OCI-LY3 (cell line): Measurements from ENCODE around the gene IL4R.

Source experiments
- H2AFZ ChIP-seq: fragments of 200-600, 300-600 bp; shearing (Covaris generic); 2 replicates; pipeline ENCODE4 v1.6.0; 2014; ENCODE audit warnings: antibody characterized with exemption, low read depth, low read length
- H3K27ac ChIP-seq: fragments of 200-600, 300-600 bp; sonication (generic); 2 replicates; pipeline ENCODE4 v1.5.1; 2014; ENCODE audit warnings: mild to moderate bottlenecking, low read length, moderate library complexity, mixed read lengths
- H3K27me3 ChIP-seq: fragments of 200-600, 300-600 bp; sonication (generic); 2 replicates; pipeline ENCODE4 v1.6.1; 2014; ENCODE audit warnings: low read depth, low read length, mixed read lengths
- H3K36me3 ChIP-seq: fragments of 200-600, 300-600 bp; sonication (generic); replicated peaks from 2 replicates; pipeline ENCODE3; 2014; ENCODE audit warnings: low read depth, low read length, mixed read lengths
- H3K4me1 ChIP-seq: fragments of 300-600, 200-600 bp; sonication (generic); 2 replicates; pipeline ENCODE4 v1.6.1; 2014; ENCODE audit warnings: low read length, mixed read lengths
- H3K4me2 ChIP-seq: fragments of 200-600, 300-600 bp; sonication (generic); 2 replicates; pipeline ENCODE4 v1.6.1; 2014; ENCODE audit warnings: low read length, mixed read lengths
- H3K4me3 ChIP-seq: fragments of 300-600, 200-600 bp; sonication (generic); 2 replicates; pipeline ENCODE4 v1.5.1; 2014; ENCODE audit warnings: antibody characterized with exemption, mild to moderate bottlenecking, low read length, moderate library complexity
- H3K79me2 ChIP-seq: fragments of 300-600, 200-600 bp; shearing (Covaris generic); 2 replicates; pipeline ENCODE4 v1.6.1; 2014; ENCODE audit warnings: mild to moderate bottlenecking, low read length, mixed read lengths
- H3K9ac ChIP-seq: fragments of 300-600, 200-600 bp; shearing (Covaris generic); 2 replicates; pipeline ENCODE4 v1.6.0; 2014; ENCODE audit warnings: mild to moderate bottlenecking, low read length, moderate library complexity
- H3K9me3 ChIP-seq: fragments of 200-600, 300-600 bp; shearing (Covaris generic); 2 replicates; pipeline ENCODE4 v1.6.1; 2014; ENCODE audit warnings: low read length, mixed read lengths; ENCODE audit not compliant: insufficient read depth
- H4K20me1 ChIP-seq: fragments of 200-600, 300-600 bp; sonication (generic); 2 replicates; pipeline ENCODE4 v1.6.1; 2016; ENCODE audit warnings: low read length, mixed read lengths; ENCODE audit not compliant: insufficient read depth
- EZH2phosphoT487 ChIP-seq: fragments of 200-600 bp; shearing (Covaris generic); IDR thresholded peaks from 2 replicates; pipeline ENCODE4 v1.6.1; 2018; ENCODE audit warnings: antibody characterized with exemption, mixed run types, low read depth
- TF ChIP-seq, protein P1 (sequence below): fragments of 200-600, 300-600 bp; sonication (generic); IDR thresholded peaks from 2 replicates; pipeline ENCODE4 v1.5.1; 2014; ENCODE audit warnings: antibody characterized with exemption, low read length, low read depth

The IL4R gene

DNA sequence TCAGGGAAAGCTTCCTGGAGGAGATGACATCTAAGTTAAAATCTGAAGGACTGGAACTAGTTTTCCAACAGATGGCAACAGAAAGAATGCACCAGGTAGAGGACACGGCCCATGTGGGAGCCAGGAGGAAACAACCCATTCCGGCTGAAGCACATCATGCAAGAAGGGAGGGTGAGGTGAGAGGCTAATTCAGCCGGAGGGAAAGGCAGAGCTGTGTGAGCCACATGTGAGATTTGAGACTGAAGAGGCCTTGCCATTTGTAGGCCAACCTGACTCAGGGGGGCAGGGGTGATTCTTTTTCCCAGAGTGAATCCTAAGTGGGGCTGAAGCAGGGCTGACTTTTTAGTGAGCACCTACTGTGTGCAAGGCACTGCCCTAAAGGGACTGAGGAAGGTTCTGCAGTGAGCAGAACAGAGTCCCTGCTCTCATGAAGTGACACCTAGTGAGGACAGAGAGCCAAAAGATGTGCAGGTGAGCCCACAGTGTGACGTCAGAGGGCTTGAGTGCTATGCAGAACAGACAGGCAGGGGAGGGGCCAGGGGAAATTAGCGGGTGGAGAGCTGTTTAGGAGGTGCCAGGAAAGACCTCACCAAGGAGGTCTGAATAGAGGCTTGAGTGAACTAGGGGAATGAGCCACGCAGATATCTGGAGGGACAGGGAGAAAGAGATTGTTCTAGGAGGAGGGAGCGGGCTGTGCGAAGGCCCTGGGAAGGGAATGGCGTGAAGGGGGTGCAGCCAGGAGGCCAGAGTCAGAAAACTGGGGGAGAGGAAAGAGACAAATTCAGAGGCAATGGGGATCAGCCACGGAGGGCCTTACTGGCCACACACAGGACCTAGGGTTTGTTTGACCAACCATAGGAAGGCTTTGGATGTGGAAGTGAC lies 68.4 kb downstream of the IL4R start:
- H3K36me3 ChIP-seq: peaks cover 24% of the 10 kb centered on the region
- H3K4me1 ChIP-seq: peaks cover 67% of the 10 kb centered on the region
- no peaks in the 10 kb centered on the region for H4K20me1 ChIP-seq
- H2AFZ ChIP-seq: no peak overlapping the region
- peaks cover 14% of the 10 kb centered on the region for H3K79me2 ChIP-seq
- H3K9ac ChIP-seq: no peak overlapping the region
- no peak overlapping the region for H3K4me2 ChIP-seq
- H3K27me3 ChIP-seq: no peaks in the 10 kb centered on the region
- peaks cover 24% of the 10 kb centered on the region; the same call in 1 of the 2 replicates for H3K9me3 ChIP-seq
- TF ChIP-seq, protein P1, sequence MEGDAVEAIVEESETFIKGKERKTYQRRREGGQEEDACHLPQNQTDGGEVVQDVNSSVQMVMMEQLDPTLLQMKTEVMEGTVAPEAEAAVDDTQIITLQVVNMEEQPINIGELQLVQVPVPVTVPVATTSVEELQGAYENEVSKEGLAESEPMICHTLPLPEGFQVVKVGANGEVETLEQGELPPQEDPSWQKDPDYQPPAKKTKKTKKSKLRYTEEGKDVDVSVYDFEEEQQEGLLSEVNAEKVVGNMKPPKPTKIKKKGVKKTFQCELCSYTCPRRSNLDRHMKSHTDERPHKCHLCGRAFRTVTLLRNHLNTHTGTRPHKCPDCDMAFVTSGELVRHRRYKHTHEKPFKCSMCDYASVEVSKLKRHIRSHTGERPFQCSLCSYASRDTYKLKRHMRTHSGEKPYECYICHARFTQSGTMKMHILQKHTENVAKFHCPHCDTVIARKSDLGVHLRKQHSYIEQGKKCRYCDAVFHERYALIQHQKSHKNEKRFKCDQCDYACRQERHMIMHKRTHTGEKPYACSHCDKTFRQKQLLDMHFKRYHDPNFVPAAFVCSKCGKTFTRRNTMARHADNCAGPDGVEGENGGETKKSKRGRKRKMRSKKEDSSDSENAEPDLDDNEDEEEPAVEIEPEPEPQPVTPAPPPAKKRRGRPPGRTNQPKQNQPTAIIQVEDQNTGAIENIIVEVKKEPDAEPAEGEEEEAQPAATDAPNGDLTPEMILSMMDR: no peak
- no peak overlapping the region for H3K27ac ChIP-seq
- H3K4me3 ChIP-seq: no peak overlapping the region

DNA sequence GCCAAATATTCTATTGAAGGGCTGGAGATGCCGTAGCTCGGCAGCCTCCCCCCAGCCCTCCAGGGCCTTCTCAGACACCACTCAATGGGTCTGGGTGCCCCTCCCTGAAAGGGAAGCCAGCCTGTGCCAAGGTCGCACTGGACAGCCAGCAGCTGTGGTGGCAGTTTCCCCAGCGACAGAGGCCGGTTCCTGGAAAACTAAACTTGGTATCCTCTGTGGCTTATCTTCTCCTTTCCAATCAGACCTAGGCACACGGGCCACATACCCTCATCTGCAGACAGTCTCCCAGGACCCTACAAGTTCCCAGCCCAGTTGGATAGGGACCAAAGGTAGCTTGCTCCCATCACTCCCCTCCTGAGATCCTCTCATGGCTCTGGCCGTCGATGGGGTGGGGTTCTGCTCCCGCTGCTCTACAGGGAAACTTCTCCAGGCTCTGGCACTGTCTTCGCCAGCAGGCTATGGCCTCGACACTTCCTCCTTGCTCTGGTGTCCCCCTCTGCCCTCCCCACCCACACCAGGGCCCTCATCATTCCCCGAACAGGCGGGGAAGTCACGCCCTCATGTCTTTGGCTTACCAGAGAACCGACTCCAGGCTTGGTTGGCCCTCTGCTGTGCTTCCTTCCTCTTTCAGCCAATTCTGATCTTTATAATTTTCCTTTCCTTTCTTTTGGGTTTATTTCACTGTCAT lies 69.9 kb downstream of the IL4R start:
- Histone ChIP-seq H3K27ac (no peak overlapping the region), H3K9me3 (peaks cover 28% of the 10 kb centered on the region; the same call in 1 of the 2 replicates), H3K27me3 (no peaks in the 10 kb centered on the region), H3K9ac (no peak overlapping the region), H3K4me2 (no peak overlapping the region), H4K20me1 (no peaks in the 10 kb centered on the region), H3K79me2 (peaks cover 21% of the 10 kb centered on the region), H3K4me1 (peaks cover 67% of the 10 kb centered on the region), H3K36me3 (peaks cover 30% of the 10 kb centered on the region), H3K4me3 (no peak overlapping the region), H2AFZ (no peak overlapping the region)
- TF ChIP-seq EZH2phosphoT487: no peak
- TF ChIP-seq, protein P1: no peak

DNA sequence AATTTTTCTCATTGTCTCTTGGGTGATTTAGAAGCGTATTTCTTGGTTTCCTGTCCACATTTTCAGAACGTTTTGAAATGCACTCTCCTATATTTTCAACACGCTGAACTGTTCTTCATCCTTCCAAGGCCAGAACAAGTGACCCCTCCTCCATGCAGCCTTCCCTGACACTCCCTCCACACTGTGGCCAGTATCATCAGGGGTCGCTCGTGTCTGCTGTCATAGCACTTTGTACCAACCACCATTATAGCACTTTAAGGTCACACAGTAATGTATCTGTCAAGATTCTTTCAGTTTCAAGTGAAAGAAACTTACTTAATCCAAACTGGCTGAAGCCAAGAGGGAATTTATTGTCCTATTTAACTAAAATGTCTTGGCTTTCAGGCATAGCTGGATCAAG lies 70.7 kb downstream of the IL4R start:
- TF ChIP-seq, protein P1: no peak
- no peak for TF ChIP-seq EZH2phosphoT487
- Histone ChIP-seq H3K4me1 (peaks cover 67% of the 10 kb centered on the region), H3K79me2 (peaks cover 14% of the 10 kb centered on the region), H3K36me3 (peaks cover 37% of the 10 kb centered on the region), H3K27ac (no peak overlapping the region), H3K9ac (no peak overlapping the region), H4K20me1 (no peaks in the 10 kb centered on the region), H3K4me2 (no peak overlapping the region), H3K9me3 (peaks cover 34% of the 10 kb centered on the region; the same call in 1 of the 2 replicates), H3K4me3 (no peak overlapping the region), H3K27me3 (no peaks in the 10 kb centered on the region), H2AFZ (no peak overlapping the region)

DNA sequence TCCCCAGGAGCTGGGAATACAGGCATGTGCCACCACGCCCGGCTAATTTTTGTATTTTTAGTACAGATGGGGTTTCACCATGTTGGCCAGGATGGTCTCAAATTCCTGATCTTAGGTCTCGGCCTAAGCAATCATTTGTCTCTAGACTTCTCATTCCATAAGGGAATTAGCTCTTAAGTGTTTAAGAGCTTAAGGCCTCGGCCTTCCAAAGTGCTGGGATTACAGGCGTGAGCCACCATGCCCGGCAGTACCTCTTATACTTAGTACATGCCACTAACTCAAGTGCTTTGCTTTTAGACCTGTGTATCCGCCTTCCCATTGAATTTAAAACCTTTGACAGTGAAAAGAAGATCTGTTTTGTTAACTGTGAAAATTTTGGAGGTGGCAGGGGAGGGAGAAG lies 71.6 kb downstream of the IL4R start:
- Histone ChIP-seq H2AFZ (no peak overlapping the region), H3K36me3 (peaks cover 35% of the 10 kb centered on the region), H3K9ac (no peak overlapping the region), H3K4me1 (peaks cover 61% of the 10 kb centered on the region), H3K4me2 (no peak overlapping the region), H3K27ac (no peak overlapping the region), H3K27me3 (no peaks in the 10 kb centered on the region), H4K20me1 (no peaks in the 10 kb centered on the region), H3K79me2 (peaks cover 7% of the 10 kb centered on the region), H3K9me3 (peaks cover 41% of the 10 kb centered on the region; the same call in 1 of the 2 replicates), H3K4me3 (no peak overlapping the region)
- TF ChIP-seq, protein P1: no peak
- TF ChIP-seq EZH2phosphoT487: no peak
